Chondrocyte (in vitro differentiated cells): ENCODE data around the gene FAU. TPM values are rescaled to one million over a fixed set of nuclear protein-coding genes. Genes with fewer than 3 reads are reported as not detected.
A peak's percentile ranks its signal among the peaks of the same experiment; 100 is the strongest.
"Not testable (repeated sequence)": the region's sequence is repeated elsewhere in the genome, so short reads cannot be mapped to it uniquely, and the experiment has no call there.

Experiments used
- DNase-seq: peaks from one replicate; pipeline ENCODE4 v3.0.0; 2021; ENCODE audit warnings: mixed read lengths, low spot score
- H3K27ac Mint-ChIP-seq: one replicate; pipeline ENCODE4 v1.8.0; 2021; ENCODE audit warnings: mild to moderate bottlenecking, moderate library complexity, mixed read lengths; ENCODE audit not compliant: unreplicated experiment
- H3K27me3 Mint-ChIP-seq: 2 replicates; pipeline ENCODE4 v1.8.0; 2021; ENCODE audit warnings: low read depth, mixed read lengths
- H3K36me3 Mint-ChIP-seq: 2 replicates; pipeline ENCODE4 v1.8.0; 2021; ENCODE audit warnings: low read depth, mixed read lengths
- H3K4me1 Mint-ChIP-seq: 2 replicates; pipeline ENCODE4 v1.8.0; 2021; ENCODE audit warnings: low read depth, mild to moderate bottlenecking, mixed read lengths
- H3K4me3 Mint-ChIP-seq: one replicate; pipeline ENCODE4 v1.8.0; 2021; ENCODE audit warnings: mild to moderate bottlenecking, moderate library complexity, mixed read lengths; ENCODE audit not compliant: unreplicated experiment
- H3K9me3 Mint-ChIP-seq: 2 replicates; pipeline ENCODE4 v1.8.0; 2021; ENCODE audit warnings: low read depth, mixed read lengths
- CTCF ChIP-seq: fragments of 200-600 bp; sonication (generic); IDR thresholded peaks from 2 replicates; pipeline ENCODE4 v1.5.0; 2021; ENCODE audit warnings: antibody characterized with exemption, mild to moderate bottlenecking, moderate library complexity
- total RNA-seq: library from RNA; stranded (reverse); gene quantifications from 3 replicates; pipeline ENCODE4 v1.2.1, GENCODE V29; 2021

FAU gene
- total RNA-seq, 1 donor from 2014 or later = 506 TPM

GRCh38 chr11:65124480-65125196, 2.7 kb upstream of the FAU start:
- H3K27ac Mint-ChIP-seq = no peak overlapping the region
- no peak overlapping the region for H3K4me3 Mint-ChIP-seq
- DNase-seq = peak; percentile 19
- peaks cover 8% of the 10 kb centered on the region for H3K36me3 Mint-ChIP-seq
- H3K27me3 Mint-ChIP-seq = no peaks in the 10 kb centered on the region
- H3K9me3 Mint-ChIP-seq = no peaks in the 10 kb centered on the region
- peaks cover 34% of the 10 kb centered on the region for H3K4me1 Mint-ChIP-seq
- no peak for TF ChIP-seq CTCF

- TF ChIP-seq CTCF = no peak
- peak; percentile 84 for DNase-seq
- peak overlapping the region; percentile 98 for H3K4me3 Mint-ChIP-seq
- peak overlapping the region; percentile 96 for H3K27ac Mint-ChIP-seq
- H3K4me1 Mint-ChIP-seq = peaks cover 41% of the 10 kb centered on the region
- H3K9me3 Mint-ChIP-seq = no peaks in the 10 kb centered on the region
- peaks cover 12% of the 10 kb centered on the region for H3K36me3 Mint-ChIP-seq
- no peaks in the 10 kb centered on the region for H3K27me3 Mint-ChIP-seq
Measured at GRCh38 chr11:65121447-65121864, 478 bp downstream of the FAU start.

GRCh38 chr11:65120831-65121230, 1.1 kb downstream of the FAU start:
- Mint-ChIP-seq H3K4me1 (peaks cover 44% of the 10 kb centered on the region), H3K36me3 (peaks cover 10% of the 10 kb centered on the region)
- TF ChIP-seq CTCF = no peak

GRCh38 chr11:65119670-65119995, 2.3 kb downstream of the FAU start:
- Mint-ChIP-seq H3K36me3 (peaks cover 10% of the 10 kb centered on the region), H3K4me3 (no peak overlapping the region), H3K27ac (peak overlapping the region; percentile 32), H3K9me3 (no peaks in the 10 kb centered on the region), H3K27me3 (no peaks in the 10 kb centered on the region), H3K4me1 (peaks cover 44% of the 10 kb centered on the region)
- no peak for TF ChIP-seq CTCF
- DNase-seq = no peak

More at GRCh38 chr11:65120831-65121230, 1.1 kb downstream of the FAU start:
- Mint-ChIP-seq H3K4me3 (peak overlapping the region; percentile 98), H3K9me3 (no peaks in the 10 kb centered on the region), H3K27me3 (no peaks in the 10 kb centered on the region), H3K27ac (peak overlapping the region; percentile 96)
- no peak for DNase-seq

- DNase-seq = peak; percentile 52
- not testable (repeated sequence) for H3K4me3 Mint-ChIP-seq, H3K27me3 Mint-ChIP-seq, H3K9me3 Mint-ChIP-seq
- Mint-ChIP-seq H3K27ac (peak overlapping the region; percentile 76), H3K4me1 (peaks cover 42% of the 10 kb centered on the region), H3K36me3 (peaks cover 10% of the 10 kb centered on the region)
Measured at GRCh38 chr11:65118891-65119669, 2.9 kb downstream of the FAU start.
